HG02885 (cell line): ENCODE results near the gene BUB1.
"Not testable (repeated sequence)": the region's sequence is repeated elsewhere in the genome, so short reads cannot be mapped to it uniquely, and the experiment has no call there.

Source experiments
- ATAC-seq: cut with Tn5 transposase; IDR thresholded peaks from one replicate; pipeline ENCODE4 v1.9.1; 2021; ENCODE audit warnings: mild to moderate bottlenecking; ENCODE audit not compliant: unreplicated experiment, poor library complexity

Gene BUB1

GRCh38 chr2:110660558-110660957 lies 17.3 kb downstream of the BUB1 start:
- no peak for ATAC-seq

- no peak for ATAC-seq
These were observed 18.6 kb downstream of the BUB1 start for GRCh38 chr2:110659248-110659647.

GRCh38 chr2:110657724-110658305 lies 20.0 kb downstream of the BUB1 start:
- no peak for ATAC-seq

GRCh38 chr2:110655701-110656100 lies 22.2 kb downstream of the BUB1 start:
- no peak for ATAC-seq

- ATAC-seq = no peak
These were observed 24.0 kb downstream of the BUB1 start for GRCh38 chr2:110653861-110654260.

GRCh38 chr2:110650346-110650745 lies 27.5 kb downstream of the BUB1 start:
- no peak for ATAC-seq

GRCh38 chr2:110647777-110648176 lies 30.1 kb downstream of the BUB1 start:
- no peak for ATAC-seq

- no peak for ATAC-seq
These were observed 32.2 kb downstream of the BUB1 start for GRCh38 chr2:110645616-110646015.

GRCh38 chr2:110644357-110644756 lies 33.5 kb downstream of the BUB1 start:
- no peak for ATAC-seq

- ATAC-seq = no peak
These were observed 35.5 kb downstream of the BUB1 start for GRCh38 chr2:110642360-110642759.

GRCh38 chr2:110639972-110640371 lies 37.9 kb downstream of the BUB1 start:
- no peak for ATAC-seq

GRCh38 chr2:110638952-110639695 lies 38.7 kb downstream of the BUB1 start:
- ATAC-seq = no peak

GRCh38 chr2:110638004-110638403 lies 39.9 kb downstream of the BUB1 start:
- ATAC-seq = no peak

GRCh38 chr2:110637093-110637492 lies 40.8 kb downstream of the BUB1 start:
- no peak for ATAC-seq

- ATAC-seq = not testable (repeated sequence)
These were observed 41.8 kb downstream of the BUB1 start for GRCh38 chr2:110635949-110636628.

- not testable (repeated sequence) for ATAC-seq
These were observed 50.5 kb downstream of the BUB1 start for GRCh38 chr2:110627348-110627747.

- not testable (repeated sequence) for ATAC-seq
These were observed 58.4 kb downstream of the BUB1 start for GRCh38 chr2:110619326-110619939.

- ATAC-seq = not testable (repeated sequence)
These were observed 63.9 kb downstream of the BUB1 start for GRCh38 chr2:110613927-110614326.

GRCh38 chr2:110610613-110611250 lies 67.1 kb downstream of the BUB1 start:
- not testable (repeated sequence) for ATAC-seq

- ATAC-seq = not testable (repeated sequence)
These were observed 67.8 kb downstream of the BUB1 start for GRCh38 chr2:110609843-110610612.
